Kidney capillary endothelial cell (primary cell): ENCODE results near the gene F9.
A peak's percentile ranks its signal among the peaks of the same experiment; 100 is the strongest.
"Not testable (repeated sequence)": the region's sequence is repeated elsewhere in the genome, so short reads cannot be mapped to it uniquely, and the experiment has no call there.

Experiments used
- DNase-seq: peaks from one replicate; pipeline ENCODE4 v3.0.0-alpha.2; 2018; ENCODE audit warnings: low spot score

The F9 gene

DNA sequence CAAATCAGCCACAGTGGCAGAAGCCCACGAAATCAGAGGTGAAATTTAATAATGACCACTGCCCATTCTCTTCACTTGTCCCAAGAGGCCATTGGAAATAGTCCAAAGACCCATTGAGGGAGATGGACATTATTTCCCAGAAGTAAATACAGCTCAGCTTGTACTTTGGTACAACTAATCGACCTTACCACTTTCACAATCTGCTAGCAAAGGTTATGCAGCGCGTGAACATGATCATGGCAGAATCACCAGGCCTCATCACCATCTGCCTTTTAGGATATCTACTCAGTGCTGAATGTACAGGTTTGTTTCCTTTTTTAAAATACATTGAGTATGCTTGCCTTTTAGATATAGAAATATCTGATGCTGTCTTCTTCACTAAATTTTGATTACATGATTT lies at the start of gene F9:
Gene F9 (plus strand): TSS at position 190 of the 400 bp plus-strand sequence. CDS start 26 bp downstream, at position 216.
- DNase-seq: no peak

DNA sequence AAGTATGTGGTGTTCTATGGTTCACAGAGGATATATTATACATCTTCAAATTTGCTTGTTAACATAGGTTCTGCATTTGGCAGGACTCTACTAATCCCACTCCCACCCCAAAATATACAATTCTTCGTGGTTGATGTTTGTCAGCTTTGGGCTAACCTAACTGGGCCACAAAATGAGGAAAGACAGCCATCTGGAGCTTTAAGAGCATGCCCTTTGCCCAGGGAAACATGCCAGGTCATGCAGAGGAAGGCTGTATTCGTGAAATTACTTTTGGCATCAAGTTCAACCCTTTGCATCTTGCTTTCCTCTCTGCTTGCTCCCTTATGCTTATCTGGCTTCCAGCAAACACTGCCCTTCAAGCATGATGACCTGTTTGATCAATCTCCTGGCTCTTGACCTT lies 46.8 kb upstream of the F9 start:
- no peak for DNase-seq

DNA sequence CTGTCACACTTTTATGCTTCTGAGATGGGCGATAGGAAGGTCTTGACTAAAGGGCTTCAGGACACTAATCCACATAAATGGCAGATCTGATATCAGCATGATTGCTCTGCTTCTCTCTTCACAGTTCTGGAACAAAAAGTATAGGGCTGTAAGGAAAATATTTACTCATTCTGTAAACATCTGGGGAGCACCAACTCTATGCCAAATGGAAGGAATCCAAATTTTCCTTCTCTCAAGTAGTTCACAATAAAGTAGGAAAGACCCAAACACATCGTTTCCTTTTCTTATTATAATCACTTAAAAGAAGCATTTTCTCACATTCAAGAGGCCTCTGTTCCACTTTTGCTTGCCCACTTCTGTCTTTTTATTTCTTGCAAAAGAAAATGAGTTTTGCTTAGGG lies 45.9 kb upstream of the F9 start:
- no peak for DNase-seq

DNA sequence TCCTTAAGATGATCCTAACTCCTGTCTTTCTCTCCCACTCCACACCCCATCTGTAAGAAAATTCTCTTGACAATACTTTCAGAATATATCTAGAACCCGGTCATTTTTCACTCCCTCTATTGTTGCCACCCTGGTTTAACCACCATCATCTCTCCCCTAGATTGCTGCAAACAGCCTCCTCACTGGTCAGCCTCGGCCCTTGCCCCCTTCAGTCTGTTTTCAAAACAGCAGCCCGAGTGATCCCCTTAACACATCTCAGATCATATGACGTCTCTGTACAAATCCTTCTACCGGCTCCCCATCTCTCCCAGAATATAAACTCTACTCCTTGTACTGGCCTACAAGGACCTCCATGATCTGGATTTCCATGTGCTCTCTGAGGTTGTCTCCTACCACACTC lies 35.2 kb upstream of the F9 start:
- no peak for DNase-seq

DNA sequence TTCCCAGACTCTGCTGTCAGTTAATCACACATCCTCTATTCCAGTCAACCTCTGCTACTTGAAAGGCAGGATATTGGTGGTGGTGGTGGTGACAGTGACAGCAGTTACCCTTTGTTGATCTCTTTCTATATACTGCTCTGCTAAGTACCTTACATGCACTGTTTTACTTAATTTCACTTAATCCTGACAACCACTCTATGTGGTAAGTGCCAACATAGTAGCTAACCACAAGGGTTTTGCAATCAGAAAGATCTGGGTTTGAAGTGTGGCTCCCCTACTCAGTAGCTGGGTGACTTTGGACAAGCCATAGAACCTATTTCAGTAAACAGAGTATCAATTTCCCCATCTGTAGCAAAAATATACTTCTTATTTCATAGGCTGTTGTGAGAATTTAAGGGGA lies 24.2 kb upstream of the F9 start:
- DNase-seq: no peak

DNA sequence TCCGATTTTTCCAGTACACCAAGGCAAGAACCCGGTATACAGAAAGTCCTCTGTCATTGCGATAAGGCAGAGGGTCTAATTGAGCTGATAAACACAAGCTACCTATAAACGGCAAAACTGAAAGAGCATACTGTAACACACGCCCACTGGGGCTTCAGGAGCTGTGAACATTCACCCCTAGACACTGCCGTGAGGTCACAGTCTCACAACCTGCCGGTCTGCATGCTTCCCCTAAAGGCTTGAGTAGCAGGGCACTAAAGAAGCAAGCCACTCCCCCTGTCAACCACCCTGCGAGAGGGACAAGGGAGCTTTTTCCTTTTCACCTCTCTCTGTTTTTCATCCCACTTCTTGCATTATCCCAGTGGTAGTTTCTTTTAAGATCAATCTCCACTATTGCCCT lies 22.4 kb upstream of the F9 start:
- no peak for DNase-seq

DNA sequence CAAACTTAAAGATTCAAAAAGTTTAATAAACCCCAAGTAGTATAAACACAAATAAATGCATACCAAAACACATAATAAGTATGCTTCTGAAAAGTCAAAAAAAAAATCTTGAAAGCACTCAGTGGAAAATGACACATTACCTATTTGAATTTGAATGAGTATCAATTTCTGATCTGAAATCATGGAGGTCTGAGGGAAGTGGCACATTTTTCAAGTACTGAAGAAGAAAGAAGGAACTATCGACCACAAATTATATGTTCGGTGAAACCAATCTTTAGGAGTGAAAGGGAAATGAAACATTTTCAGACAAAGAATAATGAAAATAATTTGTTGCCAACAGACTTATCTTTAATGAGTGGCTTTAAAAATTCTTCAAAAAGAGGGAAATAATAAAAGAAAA lies 12.1 kb upstream of the F9 start:
- no peak for DNase-seq

DNA sequence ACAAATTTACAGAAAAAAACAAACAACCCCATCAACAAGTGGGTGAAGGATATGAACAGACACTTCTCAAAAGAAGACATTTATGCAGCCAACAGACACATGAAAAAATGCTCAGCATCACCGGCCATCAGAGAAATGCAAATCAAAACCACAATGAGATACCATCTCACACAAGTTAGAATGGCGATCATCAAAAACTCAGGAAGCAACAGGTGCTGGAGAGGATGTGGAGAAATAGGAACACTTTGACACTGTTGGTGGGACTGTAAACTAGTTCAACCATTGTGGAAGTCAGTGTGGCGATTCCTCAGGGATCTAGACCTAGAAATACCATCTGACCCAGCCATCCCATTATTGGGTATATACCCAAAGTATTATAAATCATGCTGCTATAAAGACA lies 1.7 kb upstream of the F9 start:
- DNase-seq: not testable (repeated sequence)

DNA sequence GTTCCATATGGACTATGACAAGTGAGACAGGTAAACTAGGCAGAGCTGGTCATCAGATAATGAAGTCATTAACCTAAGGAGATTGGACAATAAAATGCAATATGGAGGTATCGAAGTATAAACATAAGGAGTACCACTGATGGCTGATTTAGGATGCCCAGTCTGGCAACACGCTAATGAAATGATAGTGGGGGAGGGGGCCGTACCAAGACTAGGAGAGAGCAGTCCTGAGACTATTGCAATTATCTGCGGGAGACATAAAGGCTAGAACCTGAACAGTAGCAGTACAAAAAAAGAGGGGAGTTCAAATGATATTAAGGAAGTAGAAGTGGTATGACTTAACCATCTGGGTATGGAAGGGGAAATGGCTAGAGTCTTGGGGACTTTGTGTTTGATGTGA lies 2.3 kb downstream of the F9 start:
- DNase-seq: no peak

DNA sequence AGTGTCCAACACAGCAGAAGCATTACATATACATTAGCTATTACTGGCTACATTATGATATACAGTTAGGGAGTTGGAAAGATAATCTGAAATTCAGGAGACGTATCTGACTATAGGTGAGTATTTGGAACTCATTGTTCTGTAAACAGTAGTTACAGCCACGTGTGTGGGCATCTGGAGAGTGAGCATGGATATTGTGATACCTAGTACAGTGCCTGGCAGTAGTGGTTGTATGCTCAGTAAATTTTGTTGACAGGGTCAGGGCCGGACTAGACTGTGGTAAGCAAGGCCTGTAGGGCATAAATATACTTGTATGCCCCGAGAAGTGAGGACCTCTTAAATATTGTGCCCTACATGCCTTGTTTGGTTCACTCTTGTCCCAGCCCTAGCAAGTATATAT lies 2.9 kb downstream of the F9 start:
- no peak for DNase-seq

DNA sequence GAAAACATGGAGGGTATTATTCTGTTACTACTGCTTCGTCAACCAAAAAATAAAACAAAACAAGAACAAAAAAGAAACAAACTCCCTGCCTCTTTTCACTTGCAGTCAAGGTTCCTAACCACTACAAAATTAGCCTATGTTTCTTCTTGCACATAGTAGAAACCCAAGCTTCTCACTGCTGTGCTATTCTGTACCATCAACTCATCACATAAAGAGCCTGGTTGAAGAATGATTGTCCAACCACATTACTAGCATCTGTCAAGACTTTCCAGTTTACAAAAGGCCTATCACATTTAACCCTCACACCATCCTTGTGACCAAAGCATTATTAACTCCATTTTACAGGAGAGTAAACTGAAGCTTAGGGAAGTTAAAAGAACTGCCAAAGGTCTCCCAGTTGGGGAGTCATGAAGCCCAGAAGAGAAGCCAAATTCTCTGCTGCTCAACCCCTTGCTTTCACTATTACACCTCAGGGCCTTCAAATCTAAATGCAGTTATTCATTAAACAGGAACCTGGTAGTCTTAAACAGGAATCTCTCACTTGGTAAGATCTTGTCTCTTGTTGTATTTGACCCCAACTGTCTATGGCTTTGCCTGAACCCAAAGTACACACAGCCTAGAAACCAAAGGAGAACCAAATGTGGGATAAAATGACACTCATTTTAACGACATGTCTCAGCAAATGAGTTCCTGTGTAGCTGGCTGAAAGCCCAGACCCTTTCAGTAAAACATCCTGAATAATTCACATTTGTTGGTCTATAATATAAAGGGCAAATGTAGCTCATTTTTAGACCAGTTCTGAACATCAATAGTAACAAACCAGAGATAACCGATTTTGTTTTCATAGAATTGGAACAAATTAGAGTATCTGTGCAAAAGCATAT lies 8.6 kb downstream of the F9 start:
- DNase-seq: no peak

DNA sequence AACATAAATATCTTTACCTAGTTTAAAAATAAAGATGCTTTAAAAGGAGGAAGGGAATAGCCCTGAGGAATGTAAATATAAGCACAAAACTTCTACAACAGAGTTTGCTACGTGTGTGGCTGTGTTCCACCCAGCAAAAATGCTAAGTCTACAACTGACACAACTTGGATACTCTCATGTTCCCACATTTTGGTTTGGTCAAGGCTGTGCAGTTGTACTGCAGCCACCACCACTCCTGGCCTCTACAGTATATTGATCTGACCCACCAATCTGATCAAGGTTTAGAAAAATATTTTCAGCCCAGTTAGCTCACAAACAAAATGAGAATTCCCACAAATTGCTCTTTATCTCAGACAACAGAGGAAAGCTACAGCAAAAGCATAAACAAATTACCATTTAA lies 12.1 kb downstream of the F9 start:
- no peak for DNase-seq

DNA sequence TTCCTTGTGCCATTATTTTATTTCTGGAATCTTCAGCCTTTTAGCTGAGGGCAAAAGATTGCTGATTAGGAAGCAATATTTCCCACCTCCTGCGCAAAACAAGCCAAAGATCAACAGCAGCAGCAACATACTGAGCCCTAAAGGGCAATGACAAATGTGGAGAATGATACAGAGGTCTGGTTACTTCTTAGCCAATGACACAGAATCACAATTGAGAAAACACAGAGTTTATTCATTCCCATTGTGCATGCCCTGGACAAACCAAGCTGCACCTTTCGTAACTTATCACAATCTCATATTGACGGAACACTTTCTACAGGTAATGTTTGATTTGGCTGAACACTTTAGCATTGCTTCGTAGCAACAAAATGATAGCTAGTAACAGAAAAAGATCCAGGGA lies 13.4 kb downstream of the F9 start:
- no peak for DNase-seq

DNA sequence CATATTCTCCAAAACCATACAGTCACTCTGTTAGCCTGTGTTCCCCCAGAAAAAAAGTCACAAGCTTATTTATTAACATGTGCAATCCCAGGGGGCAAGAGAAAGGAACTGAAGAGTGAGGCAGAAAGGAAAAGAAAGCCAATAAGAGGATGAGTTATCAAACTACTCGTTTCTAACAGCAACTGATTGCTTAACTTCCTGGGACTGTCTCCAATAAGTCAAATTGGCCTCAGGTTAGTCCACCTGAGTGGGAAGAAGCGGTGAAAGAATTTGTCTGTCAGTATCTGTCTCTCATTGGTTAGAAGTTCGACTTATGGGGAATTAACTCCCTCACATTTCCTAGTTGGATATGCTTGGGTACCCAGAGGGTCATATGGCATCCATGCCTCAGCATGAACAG lies 14.1 kb downstream of the F9 start:
- DNase-seq: no peak

DNA sequence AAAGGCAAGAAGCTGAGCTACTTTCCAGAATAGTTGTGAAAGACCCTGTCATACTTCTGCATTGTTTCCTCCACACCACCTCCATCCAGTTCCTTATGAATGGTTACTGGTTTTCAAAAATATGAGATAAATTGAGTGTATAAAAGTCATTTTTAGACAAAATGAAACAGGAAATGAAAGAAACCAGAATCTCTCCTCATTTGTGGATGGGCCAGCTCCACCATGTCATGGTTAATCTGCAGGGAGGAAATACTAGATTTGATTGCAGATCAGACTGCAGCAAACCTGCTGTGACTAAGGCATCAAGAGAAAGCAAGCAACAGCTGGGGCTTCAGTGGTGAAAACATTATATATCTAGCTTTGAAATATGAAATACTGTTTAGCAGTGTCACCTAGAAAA lies 23.8 kb downstream of the F9 start:
- peak; percentile 1 for DNase-seq

DNA sequence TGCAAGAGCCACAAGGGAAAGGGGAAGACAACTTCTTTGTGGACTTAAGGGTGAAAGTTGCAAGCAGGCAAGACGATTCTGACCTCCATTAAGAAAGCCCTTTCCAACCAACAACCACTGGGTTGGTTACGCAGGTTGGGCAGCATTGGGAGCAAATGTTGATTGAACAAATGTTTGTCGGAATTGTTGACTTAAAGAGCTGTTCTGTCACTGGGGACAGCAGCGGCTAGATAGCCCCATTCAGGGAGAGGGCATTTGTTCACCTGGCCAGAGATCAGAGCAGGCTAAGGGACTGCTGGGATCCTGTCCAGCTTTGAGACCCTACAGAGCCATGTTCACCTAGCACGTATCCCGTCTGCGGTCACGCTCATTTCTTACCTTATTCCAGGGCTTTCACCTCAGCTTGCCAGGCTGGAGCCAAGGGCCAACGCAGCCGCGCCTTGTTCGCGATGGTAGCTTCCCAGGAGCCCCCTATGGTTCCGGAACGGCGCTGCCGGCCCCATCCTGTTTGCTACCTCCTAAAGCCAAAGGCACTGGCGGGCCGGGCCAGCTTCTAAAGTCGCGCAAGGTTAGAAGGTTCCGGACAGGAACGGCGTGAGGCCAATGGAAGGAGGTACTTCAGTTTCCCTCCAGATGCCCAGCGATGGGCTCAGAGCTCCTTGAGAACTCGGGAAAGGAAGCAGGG lies 24.6 kb downstream of the F9 start:
- DNase-seq: no peak

DNA sequence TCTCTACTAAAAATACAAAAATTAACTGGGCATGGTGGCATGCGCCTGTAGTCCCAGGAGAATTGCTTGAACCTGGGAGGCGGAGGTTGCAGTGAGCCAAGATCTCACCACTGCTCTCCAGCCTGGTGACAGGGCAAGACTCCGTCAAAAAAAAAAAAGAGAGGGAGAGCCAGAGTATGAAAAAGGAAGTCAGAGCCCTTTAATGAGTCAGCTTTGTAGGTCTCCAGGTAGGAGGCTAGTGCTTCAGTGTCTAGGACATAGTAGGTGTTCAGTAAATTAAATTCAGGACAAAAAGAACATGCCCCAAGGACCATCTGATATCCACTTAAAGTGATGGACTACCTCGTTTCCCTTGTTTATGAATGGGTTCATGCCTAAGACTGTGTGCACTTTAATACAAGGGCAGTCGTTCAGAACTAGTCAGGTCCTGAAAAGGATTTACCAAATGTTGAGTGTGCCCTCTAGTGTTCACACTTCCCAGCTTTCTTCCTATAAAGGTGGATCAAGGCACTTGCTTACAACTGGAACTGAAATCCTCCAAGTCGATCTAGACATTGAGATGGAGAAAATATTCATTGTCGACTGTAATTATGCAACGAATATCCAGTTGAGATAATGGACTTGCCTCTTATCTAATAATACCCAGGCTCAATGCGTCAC lies 29.0 kb downstream of the F9 start:
- peak; percentile 68 for DNase-seq

DNA sequence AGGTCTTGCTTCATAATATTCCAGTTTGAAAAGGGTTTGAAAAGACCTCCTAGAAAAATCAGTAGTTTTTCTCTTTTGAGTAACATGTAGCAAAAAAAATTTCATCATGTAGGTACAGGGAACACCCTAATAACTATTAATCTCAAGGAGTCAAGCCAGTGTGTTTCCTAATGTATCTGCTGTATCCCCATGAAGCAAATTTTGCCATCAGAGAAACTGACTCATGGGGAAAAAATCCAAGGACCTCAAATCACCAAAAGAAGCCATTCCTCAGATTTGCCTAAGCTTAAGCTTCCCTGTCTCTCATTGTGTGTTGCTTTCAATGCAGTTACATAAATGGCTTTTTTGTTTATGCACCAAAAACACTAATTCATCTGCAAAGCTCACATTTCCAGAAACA lies 29.7 kb downstream of the F9 start:
- no peak for DNase-seq

DNA sequence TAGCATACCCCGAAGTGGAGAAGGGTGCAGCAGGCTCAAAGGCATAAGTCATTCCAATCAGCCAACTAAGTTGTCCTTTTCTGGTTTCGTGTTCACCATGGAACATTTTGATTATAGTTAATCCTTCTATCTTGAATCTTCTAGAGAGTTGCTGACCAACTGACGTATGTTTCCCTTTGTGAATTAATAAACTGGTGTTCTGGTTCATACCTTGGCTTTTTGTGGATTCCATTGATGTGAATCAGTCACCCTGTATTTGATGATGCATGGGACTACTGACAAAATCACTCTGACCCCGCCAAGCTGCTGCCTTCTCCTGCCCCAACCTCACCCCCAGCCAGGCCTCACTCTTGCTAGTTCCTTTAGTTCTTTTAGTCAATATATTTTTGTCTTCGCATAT lies 32.7 kb downstream of the F9 start:
- DNase-seq: no peak

DNA sequence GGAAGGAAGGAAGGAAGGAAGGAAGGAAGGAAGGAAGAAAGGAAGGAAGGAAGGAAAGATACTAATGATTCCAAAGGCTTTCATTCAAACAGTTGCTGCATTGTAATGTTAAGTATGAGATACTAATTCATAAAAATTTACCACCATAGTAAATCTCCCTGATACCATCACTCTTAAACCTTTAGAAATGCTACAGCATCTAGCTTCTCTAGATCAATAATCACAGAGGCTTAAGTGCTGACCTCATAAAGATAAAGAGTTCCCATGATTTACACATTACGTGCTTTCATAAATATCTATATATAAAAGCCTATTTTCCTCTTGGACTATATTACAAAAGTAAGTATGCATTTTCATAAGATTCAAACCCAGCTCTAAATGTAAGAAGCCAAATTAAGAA lies 36.4 kb downstream of the F9 start:
- no peak for DNase-seq

DNA sequence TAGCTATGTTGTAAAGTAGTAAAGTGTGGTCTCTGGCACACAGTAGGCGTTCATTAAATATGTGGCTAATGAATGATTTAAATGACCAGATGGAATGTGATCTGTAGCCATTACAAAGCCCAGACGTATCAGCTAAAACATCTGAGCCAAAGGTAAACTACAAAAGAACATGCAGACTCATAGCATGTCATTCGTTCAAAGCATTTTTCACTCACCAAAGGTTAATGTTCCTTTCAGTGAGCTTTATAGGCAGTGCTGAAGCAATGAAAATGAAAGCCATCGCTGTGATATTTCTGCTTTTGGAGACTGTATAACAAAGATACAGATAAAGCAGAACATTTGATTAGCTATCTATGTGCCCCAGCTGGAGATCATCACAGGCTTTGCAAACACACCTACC lies 50.5 kb downstream of the F9 start:
- no peak for DNase-seq

DNA sequence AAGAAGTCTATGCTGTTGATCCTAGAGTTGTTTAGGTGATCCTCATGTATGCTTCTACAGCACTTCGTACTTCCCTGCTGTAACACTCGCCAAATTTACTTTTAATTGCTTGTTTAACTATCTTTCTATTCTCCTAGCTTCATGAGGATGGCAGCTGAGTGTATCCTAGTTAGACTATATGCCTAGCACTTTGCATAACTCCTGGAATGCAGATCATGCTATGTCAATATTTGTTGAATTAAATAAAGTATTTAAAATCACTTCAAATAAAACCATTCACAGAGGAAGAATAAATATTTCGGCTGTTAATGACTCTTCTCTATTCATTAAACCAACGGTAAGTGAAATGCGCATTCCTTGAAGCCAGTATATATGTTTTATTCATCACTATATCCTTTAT lies 55.1 kb downstream of the F9 start:
- DNase-seq: no peak

DNA sequence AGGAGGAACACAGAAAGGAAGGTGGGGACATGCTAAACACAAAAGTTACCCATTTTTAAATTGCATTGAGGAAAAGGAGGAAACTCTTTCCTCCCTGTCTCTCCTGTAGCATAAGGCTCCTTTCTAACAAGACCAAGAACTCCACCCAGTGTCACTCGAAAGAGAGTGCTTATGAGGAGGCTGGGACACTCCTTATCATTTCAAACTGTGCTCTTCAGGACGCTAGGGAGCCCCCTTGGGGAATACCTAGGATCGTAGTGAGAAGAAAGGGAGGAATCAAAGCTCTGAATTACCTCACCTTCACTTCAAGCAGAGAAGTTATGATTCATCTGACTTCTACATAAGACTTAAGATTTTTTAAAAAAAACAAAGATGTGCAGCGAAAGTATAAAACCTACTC lies 65.5 kb downstream of the F9 start:
- DNase-seq: no peak
